ENCODE measurements around the gene JARID2. TPM values are rescaled to one million over a fixed set of nuclear protein-coding genes. Genes with fewer than 3 reads are reported as not detected.

JARID2 gene
- total and polyA plus RNA-seq, 2 of the 8 experiments (the other 6 are each of a cell fraction or from before 2014, with no cell fraction given): 60.1 to 239 TPM

- no peak overlapping the region for H4K91ac ChIP-seq (replicated peaks; ENCODE audit: insufficient read length, low read length)
- H4K5ac ChIP-seq (ENCODE audit: insufficient read length, low read depth, low read length): no peak overlapping the region
- no peak overlapping the region for H3K18ac ChIP-seq (ENCODE audit: extremely low read depth, low read length)
- H3K4ac ChIP-seq (replicated peaks; ENCODE audit: insufficient read length, low read depth, low read length): no peak overlapping the region
- no peak overlapping the region for H2BK5ac ChIP-seq (ENCODE audit: low read depth, low read length)
- H3K23me2 ChIP-seq (ENCODE audit: low read depth, low read length): no peaks in the 10 kb centered on the region
- H2BK12ac ChIP-seq (ENCODE audit: low read depth, low read length): no peak overlapping the region
- peaks cover 63 to 100% of the 10 kb centered on the region in 2 experiments for H3K79me2 ChIP-seq (ENCODE audit: control insufficient read depth in 1 of 2, insufficient read depth in 2 of 2, low read length in 2 of 2)
- FAIRE-seq (no peak), DNase-seq (ENCODE audit: low read depth in 1 of 2, low spot score in 2 of 2) (no peak)
- no peak overlapping the region for H3K23ac ChIP-seq (ENCODE audit: insufficient read length)
- H2AK5ac ChIP-seq (ENCODE audit: low read depth, low read length): no peak overlapping the region
- H3K9ac ChIP-seq (replicated peaks in 1 of 4; ENCODE audit: extremely low read depth in 1 of 4, low read depth in 3 of 4, low read length in 3 of 4): no peak overlapping the region
- ChIA-PET POLR2A (ENCODE audit: partially characterized antibody) (no interaction called here), CTCF (ENCODE audit: partially characterized antibody) (interaction anchor here (0.9 to 1.3 kb wide), 3 partner anchors 10 to 46 kb away, joined by 3 read pairs; no protein-coding TSS in a partner anchor)
- 91% methylated on average over 8 of the region's 8 CpGs; no CpG with 5 or more reads in 1 of the 2 experiments for WGBS, 2 experiments (ENCODE audit: extremely low coverage in 1 of 2, insufficient coverage in 1 of 2, insufficient read length in 1 of 2, insufficient replicate concordance in 2 of 2, low coverage in 1 of 2, low lambda C conversion rate in 2 of 2, missing lambda C conversion rate in 1 of 2)
- no peak overlapping the region for H3K14ac ChIP-seq (ENCODE audit: insufficient read length)
- H2AFZ ChIP-seq (ENCODE audit: low read length): no peak overlapping the region
- H3K4me3 ChIP-seq (ENCODE audit: extremely low read depth in 1 of 4, insufficient read depth in 2 of 4, low read depth in 3 of 4, low read length in 4 of 4): no peak overlapping the region
- H3K9me3 ChIP-seq (ENCODE audit: insufficient read depth in 2 of 2, low read depth in 1 of 2, low read length in 1 of 2): no peaks in the 10 kb centered on the region
- H3K4me1 ChIP-seq (replicated peaks in 1 of 4; ENCODE audit: control insufficient read depth in 3 of 4, insufficient read depth in 4 of 4, low read length in 3 of 4): peaks cover 4 to 38% (median 25%) of the 10 kb centered on the region in 4 experiments
- no peak for TF ChIP-seq NRF1 (IDR thresholded peaks at IDR 0.05; ENCODE audit: low read depth, low read length)
- H3K56ac ChIP-seq (replicated peaks; ENCODE audit: insufficient read length, low read depth, low read length): no peak overlapping the region
- no peak overlapping the region for H3K4me2 ChIP-seq (ENCODE audit: insufficient read depth in 1 of 2, low read depth in 2 of 2, low read length in 2 of 2)
- no peak overlapping the region for H2BK120ac ChIP-seq (replicated peaks; ENCODE audit: low read depth, low read length)
- H3K27ac ChIP-seq (ENCODE audit: low read depth, low read length): no peak overlapping the region
- no peaks in the 10 kb centered on the region for H3K27me3 ChIP-seq (replicated peaks in 1 of 4; ENCODE audit: control insufficient read depth in 3 of 4, extremely low read depth in 1 of 4, insufficient read depth in 3 of 4, low read length in 3 of 4)
- no peak overlapping the region for H2BK20ac ChIP-seq (ENCODE audit: low read length)
- H4K8ac ChIP-seq (ENCODE audit: extremely low read depth, insufficient read depth, low read length): no peak overlapping the region
- peaks cover 0 to 3% (median 0%) of the 10 kb centered on the region in 4 experiments; a peak in 2 of 8 replicates for H3K36me3 ChIP-seq (ENCODE audit: control insufficient read depth in 2 of 4, insufficient read depth in 4 of 4, low read length in 3 of 4)
- H4K20me1 ChIP-seq (replicated peaks in 1 of 2; ENCODE audit: control insufficient read depth in 1 of 2, insufficient read depth in 2 of 2, low read length in 2 of 2): peaks cover 45 to 67% of the 10 kb centered on the region in 2 experiments
- peaks cover 6% of the 10 kb centered on the region for H3K79me1 ChIP-seq (ENCODE audit: low read depth, low read length)
- no peak overlapping the region for H2BK15ac ChIP-seq (ENCODE audit: low read length)
Observed at GRCh38 chr6:15395087-15395486, 149.2 kb downstream of the JARID2 start.
